ENCODE data around the gene MLLT10. TPM values are rescaled to one million over a fixed set of nuclear protein-coding genes. Genes with fewer than 3 reads are reported as not detected.

MLLT10 gene
- total RNA-seq, 1 donor from 2014 or later = 32.3 TPM

DNA sequence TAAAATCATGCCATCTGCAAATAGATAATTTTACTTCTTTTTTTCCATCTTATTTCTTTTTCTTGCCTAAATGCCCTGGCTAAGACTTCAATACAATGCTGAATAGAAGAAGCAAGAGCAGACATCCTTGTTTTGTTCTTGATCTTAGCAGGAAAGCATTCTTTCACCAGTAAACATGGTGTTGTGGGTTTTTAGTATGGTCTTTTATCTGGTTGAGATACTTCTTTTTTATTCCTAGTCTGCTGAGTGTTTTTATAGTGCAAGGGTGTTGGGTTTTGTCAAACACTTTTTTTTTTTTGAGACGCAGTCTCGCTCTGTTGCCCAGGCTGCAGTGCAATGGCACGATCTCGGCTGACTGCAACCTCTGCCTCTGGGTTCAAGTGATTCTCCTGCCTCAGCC, 237.2 kb downstream of the MLLT10 start:
- no peak for DNase-seq (ENCODE audit: low read depth)
- Histone ChIP-seq H3K36me3 (ENCODE audit: control insufficient read depth, insufficient read depth, low read length) (no peaks in the 10 kb centered on the region), H3K27me3 (ENCODE audit: control insufficient read depth, insufficient read depth, low read length) (no peaks in the 10 kb centered on the region), H3K4me3 (ENCODE audit: low read depth, low read length) (no peak overlapping the region)
- TF ChIP-seq, protein P1, sequence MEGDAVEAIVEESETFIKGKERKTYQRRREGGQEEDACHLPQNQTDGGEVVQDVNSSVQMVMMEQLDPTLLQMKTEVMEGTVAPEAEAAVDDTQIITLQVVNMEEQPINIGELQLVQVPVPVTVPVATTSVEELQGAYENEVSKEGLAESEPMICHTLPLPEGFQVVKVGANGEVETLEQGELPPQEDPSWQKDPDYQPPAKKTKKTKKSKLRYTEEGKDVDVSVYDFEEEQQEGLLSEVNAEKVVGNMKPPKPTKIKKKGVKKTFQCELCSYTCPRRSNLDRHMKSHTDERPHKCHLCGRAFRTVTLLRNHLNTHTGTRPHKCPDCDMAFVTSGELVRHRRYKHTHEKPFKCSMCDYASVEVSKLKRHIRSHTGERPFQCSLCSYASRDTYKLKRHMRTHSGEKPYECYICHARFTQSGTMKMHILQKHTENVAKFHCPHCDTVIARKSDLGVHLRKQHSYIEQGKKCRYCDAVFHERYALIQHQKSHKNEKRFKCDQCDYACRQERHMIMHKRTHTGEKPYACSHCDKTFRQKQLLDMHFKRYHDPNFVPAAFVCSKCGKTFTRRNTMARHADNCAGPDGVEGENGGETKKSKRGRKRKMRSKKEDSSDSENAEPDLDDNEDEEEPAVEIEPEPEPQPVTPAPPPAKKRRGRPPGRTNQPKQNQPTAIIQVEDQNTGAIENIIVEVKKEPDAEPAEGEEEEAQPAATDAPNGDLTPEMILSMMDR (IDR thresholded peaks at IDR 0.05; ENCODE audit: insufficient read depth, low read length, poor library complexity, severe bottlenecking) = no peak

DNA sequence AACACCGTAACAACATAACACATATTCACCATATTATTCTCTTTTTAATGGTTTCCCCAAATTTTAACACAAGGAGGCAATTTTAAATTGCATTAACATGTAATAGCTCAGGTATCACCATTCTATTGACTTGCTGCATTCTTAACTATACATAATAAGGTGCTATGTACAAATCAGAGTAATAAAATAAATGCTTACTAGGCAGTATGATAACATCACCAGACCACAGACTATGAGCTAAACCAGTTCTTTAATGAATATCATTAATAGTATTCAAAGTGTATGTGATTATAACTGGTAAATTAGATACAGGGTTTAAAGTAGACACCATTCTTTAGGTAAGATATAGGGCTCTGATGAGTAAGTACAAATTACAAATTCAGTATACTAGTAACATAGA, 242.9 kb downstream of the MLLT10 start:
- TF ChIP-seq, protein P1 (IDR thresholded peaks at IDR 0.05; ENCODE audit: insufficient read depth, low read length, poor library complexity, severe bottlenecking) = no peak
- no peak for DNase-seq (ENCODE audit: low read depth)
- Histone ChIP-seq H3K27me3 (ENCODE audit: control insufficient read depth, insufficient read depth, low read length) (no peaks in the 10 kb centered on the region), H3K4me3 (ENCODE audit: low read depth, low read length) (no peak overlapping the region), H3K36me3 (ENCODE audit: control insufficient read depth, insufficient read depth, low read length) (no peaks in the 10 kb centered on the region)

DNA sequence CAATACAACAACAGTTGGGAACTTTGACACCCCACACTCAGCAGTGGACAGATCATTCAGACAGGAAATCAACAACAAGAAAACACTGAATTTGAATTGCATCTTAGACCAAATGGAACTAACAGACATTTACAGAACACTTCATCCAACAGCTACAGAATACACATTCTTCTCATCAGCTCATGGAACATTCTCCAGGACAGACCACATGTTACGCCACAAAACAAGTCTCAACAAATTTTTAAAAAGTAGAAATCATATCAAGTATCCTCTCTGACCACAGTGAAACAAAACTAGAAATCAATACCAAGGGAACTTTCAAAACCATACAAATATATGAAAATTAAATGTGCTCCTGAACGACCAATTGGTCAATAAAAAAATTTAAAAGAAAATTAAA, 257.2 kb downstream of the MLLT10 start:
- H3K27me3 ChIP-seq (ENCODE audit: control insufficient read depth, insufficient read depth, low read length) = no peaks in the 10 kb centered on the region
- no peak for DNase-seq (ENCODE audit: low read depth)
- no peak overlapping the region for H3K4me3 ChIP-seq (ENCODE audit: low read depth, low read length)
- TF ChIP-seq, protein P1 (IDR thresholded peaks at IDR 0.05; ENCODE audit: insufficient read depth, low read length, poor library complexity, severe bottlenecking) = no peak
- H3K36me3 ChIP-seq (ENCODE audit: control insufficient read depth, insufficient read depth, low read length) = no peaks in the 10 kb centered on the region

Other genes starting within 250 kb of the MLLT10 start
- 0.27 and 1.5 TPM in 2 replicates for gene SKIDA1, start 8.6 kb upstream of the MLLT10 start, total RNA-seq